Ascending aorta (tissue), 2 donors: ENCODE data around the gene DGKK. TPM values are rescaled to one million over a fixed set of nuclear protein-coding genes. Genes with fewer than 3 reads are reported as not detected.

Source experiments
- DNase-seq, 2 donors: peaks; one replicate each; pipeline ENCODE4 v3.0.0-alpha.2; 2019; ENCODE audit warnings: low spot score in 2 of 2
- H3K27ac ChIP-seq, 2 donors: fragments of 200-600 bp; sonication (generic); one replicate each; pipeline ENCODE4 v1.5.1; 2016 to 2017; ENCODE audit warnings: mild to moderate bottlenecking in 1 of 2
- H3K27me3 ChIP-seq: fragments of 200-600 bp; sonication (generic); one replicate; pipeline ENCODE4 v1.5.1; 2017
- H3K36me3 ChIP-seq, 2 donors: fragments of 200-600 bp; sonication (generic); one replicate each; pipeline ENCODE4 v1.5.1; 2016
- H3K4me1 ChIP-seq, 2 donors: fragments of 200-600 bp; sonication (generic); one replicate each; pipeline ENCODE4 v1.5.1; 2016 to 2017; ENCODE audit warnings: mild to moderate bottlenecking in 1 of 2
- H3K4me3 ChIP-seq, 2 donors: fragments of 200-600 bp; sonication (generic); one replicate each; pipeline ENCODE4 v1.5.1; 2016 to 2017; ENCODE audit warnings: mild to moderate bottlenecking in 1 of 2
- H3K9me3 ChIP-seq, 2 donors: fragments of 200-600 bp; sonication (generic); one replicate each; pipeline ENCODE4 v1.5.1; 2016
- intact Hi-C: fragments of 100-400 bp; cut with DNase I; formaldehyde crosslinking; loops from one replicate; pipeline ENCODE4 v1.15.1; 2023
- total RNA-seq: library from RNA; depleted of rRNA; stranded (reverse); fragments of >200 nt; gene quantifications from one replicate; pipeline ENCODE4 v1.1.0, GENCODE V29; 2016
- TF ChIP-seq, protein P1 (sequence below), 3 experiments: fragments of 200-600 bp in 2 of 3; fragments of 450-650 bp in 1 of 3; sonication (generic) in 2 of 3; IDR thresholded peaks; one replicate each; pipeline ENCODE4 v1.5.1; 2016 to 2019; ENCODE audit warnings: antibody characterized with exemption in 3 of 3, mild to moderate bottlenecking in 1 of 3, moderate library complexity in 1 of 3

Gene DGKK
- total RNA-seq, 1 donor from 2014 or later, result not detected

- Histone ChIP-seq H3K4me1 (no peaks in the 10 kb centered on the region), H3K4me3 (no peak overlapping the region), H3K9me3 (no peaks in the 10 kb centered on the region), H3K27ac (no peak overlapping the region), H3K27me3 (no peaks in the 10 kb centered on the region), H3K36me3 (no peaks in the 10 kb centered on the region)
- no peak for DNase-seq
- intact Hi-C loops, result no loop called here
- TF ChIP-seq, protein P1, sequence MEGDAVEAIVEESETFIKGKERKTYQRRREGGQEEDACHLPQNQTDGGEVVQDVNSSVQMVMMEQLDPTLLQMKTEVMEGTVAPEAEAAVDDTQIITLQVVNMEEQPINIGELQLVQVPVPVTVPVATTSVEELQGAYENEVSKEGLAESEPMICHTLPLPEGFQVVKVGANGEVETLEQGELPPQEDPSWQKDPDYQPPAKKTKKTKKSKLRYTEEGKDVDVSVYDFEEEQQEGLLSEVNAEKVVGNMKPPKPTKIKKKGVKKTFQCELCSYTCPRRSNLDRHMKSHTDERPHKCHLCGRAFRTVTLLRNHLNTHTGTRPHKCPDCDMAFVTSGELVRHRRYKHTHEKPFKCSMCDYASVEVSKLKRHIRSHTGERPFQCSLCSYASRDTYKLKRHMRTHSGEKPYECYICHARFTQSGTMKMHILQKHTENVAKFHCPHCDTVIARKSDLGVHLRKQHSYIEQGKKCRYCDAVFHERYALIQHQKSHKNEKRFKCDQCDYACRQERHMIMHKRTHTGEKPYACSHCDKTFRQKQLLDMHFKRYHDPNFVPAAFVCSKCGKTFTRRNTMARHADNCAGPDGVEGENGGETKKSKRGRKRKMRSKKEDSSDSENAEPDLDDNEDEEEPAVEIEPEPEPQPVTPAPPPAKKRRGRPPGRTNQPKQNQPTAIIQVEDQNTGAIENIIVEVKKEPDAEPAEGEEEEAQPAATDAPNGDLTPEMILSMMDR (IDR thresholded peaks at IDR 0.05), result no peak
Measured at GRCh38 chrX:50430917-50431575, 39.6 kb downstream of the DGKK start.

DNA sequence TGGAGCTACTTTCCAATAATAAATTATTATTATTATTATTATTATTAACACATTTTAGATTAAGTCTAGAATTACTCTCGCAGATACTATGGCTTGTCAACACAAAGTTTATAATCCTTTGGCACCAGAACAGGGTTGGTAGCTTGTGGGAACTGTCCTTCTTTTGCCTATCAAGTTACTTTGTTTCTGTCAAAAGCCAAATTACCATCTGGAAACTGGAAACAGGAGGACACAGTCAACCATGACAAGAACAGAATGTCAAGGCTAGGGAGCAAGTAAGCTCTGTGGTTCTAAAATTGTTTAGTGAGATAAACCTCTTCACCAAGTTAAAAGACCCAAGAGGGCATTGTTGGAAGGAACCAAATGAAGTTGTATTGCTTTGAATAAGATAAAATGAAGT is 42.5 kb downstream of the DGKK start:
- no peak overlapping the region for H3K4me3 ChIP-seq

DNA sequence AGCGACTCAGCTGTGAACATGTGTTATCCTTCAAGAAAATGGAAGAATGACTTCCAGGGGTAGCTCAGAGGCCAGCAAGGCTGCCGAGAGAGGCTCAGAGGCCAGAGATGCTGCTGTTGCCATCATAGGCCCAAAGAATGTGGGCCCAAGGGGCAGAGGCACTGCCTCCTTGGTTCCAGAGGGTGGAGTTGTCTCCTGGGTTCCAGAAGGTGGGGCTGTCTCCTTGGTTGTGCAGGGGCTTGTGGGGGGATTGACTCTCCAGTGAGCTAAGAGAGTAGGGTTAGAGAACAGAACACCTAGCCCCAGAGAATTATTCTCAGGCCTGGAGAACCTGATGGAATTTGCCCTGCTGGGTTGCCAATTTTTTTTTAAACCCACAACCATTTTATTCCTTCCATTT is 62.6 kb downstream of the DGKK start:
- no peak overlapping the region for H3K4me3 ChIP-seq
- no peaks in the 10 kb centered on the region for H3K27me3 ChIP-seq
- TF ChIP-seq, protein P1 (IDR thresholded peaks at IDR 0.05), result no peak
- DNase-seq, result no peak
- H3K27ac ChIP-seq, result no peak overlapping the region
- H3K36me3 ChIP-seq, result no peaks in the 10 kb centered on the region
- no peaks in the 10 kb centered on the region for H3K4me1 ChIP-seq
- intact Hi-C loops, result no loop called here
- H3K9me3 ChIP-seq, result no peaks in the 10 kb centered on the region

More for the DNA sequence above, 42.5 kb downstream of the DGKK start:
- H3K4me1 ChIP-seq, result no peaks in the 10 kb centered on the region
- H3K36me3 ChIP-seq, result no peaks in the 10 kb centered on the region
- intact Hi-C loops, result no loop called here
- DNase-seq, result no peak
- H3K27ac ChIP-seq, result no peak overlapping the region
- H3K9me3 ChIP-seq, result no peaks in the 10 kb centered on the region
- H3K27me3 ChIP-seq, result no peaks in the 10 kb centered on the region
- TF ChIP-seq, protein P1 (IDR thresholded peaks at IDR 0.05), result no peak

GRCh38 chrX:50403903-50404302 is 66.7 kb downstream of the DGKK start:
- Histone ChIP-seq H3K4me1 (no peaks in the 10 kb centered on the region), H3K36me3 (no peaks in the 10 kb centered on the region), H3K4me3 (no peak overlapping the region), H3K27me3 (no peaks in the 10 kb centered on the region), H3K27ac (no peak overlapping the region), H3K9me3 (no peaks in the 10 kb centered on the region)
- TF ChIP-seq, protein P1 (IDR thresholded peaks at IDR 0.05), result no peak
- intact Hi-C loops, result no loop called here
- DNase-seq, result no peak

DNA sequence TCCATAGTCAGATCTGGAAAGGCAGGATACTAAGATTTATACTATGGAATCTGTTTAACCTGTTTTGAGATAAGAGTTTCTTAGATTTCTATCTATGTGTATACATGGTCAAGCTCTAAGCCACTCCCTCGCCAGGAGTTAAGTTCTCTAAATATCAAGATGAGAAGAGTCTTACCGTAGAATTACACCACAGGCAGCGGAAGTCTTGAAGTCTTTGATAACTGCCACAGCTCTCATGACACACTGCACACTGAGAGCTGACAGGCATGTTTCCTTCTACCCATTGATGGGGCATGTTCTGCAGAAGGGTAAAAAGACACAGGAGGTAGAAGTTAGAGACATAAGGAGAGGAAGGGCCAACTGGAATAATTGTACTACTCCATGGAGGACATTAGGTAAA is 67.7 kb downstream of the DGKK start:
- DNase-seq, result no peak
- Histone ChIP-seq H3K27ac (no peak overlapping the region), H3K27me3 (no peaks in the 10 kb centered on the region), H3K36me3 (no peaks in the 10 kb centered on the region), H3K4me1 (no peaks in the 10 kb centered on the region), H3K4me3 (no peak overlapping the region), H3K9me3 (no peaks in the 10 kb centered on the region)
- intact Hi-C loops, result no loop called here
- TF ChIP-seq, protein P1 (IDR thresholded peaks at IDR 0.05), result no peak

DNA sequence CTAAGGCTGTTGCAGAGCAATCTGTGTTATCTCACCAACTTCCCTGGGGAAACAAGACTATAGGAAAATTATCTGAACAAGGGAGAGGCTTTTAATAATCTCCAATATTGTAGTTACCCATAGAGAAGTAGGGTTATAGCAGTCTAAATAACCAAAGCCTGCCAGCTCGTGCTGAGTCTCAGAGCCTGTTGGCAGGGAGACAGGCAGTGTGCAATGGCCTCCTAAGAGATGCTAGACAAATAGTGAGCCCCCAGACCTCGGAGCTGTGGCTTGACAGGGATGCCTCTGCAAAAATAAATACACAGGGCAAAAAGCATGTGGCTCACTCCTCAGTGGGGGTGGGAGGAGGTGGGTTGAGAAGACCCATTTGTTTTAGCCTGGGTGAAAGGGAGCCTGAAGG is 76.7 kb downstream of the DGKK start:
- H3K4me3 ChIP-seq, result no peak overlapping the region
- H3K27me3 ChIP-seq, result no peaks in the 10 kb centered on the region
- H3K9me3 ChIP-seq, result no peaks in the 10 kb centered on the region
- no peak for DNase-seq
- no peaks in the 10 kb centered on the region for H3K36me3 ChIP-seq
- no peak overlapping the region for H3K27ac ChIP-seq
- intact Hi-C loops, result no loop called here
- TF ChIP-seq, protein P1 (IDR thresholded peaks at IDR 0.05), result no peak
- H3K4me1 ChIP-seq, result no peaks in the 10 kb centered on the region
